GM19023 (cell line): ENCODE data around the gene CYTH2.

Source experiments
- ATAC-seq: cut with Tn5 transposase; IDR thresholded peaks from one replicate; pipeline ENCODE4 v1.9.1; 2021; ENCODE audit warnings: mild to moderate bottlenecking, moderate library complexity; ENCODE audit not compliant: unreplicated experiment

The CYTH2 gene

GRCh38 chr19:48469289-48469881 lies at the start of gene CYTH2:
CYTH2 (plus strand) TSS chr19:48469369; CDS start chr19:48469508, 139 bp downstream.
- ATAC-seq: peak; percentile 21

- ATAC-seq: no peak
These were observed 47.6 kb upstream of the CYTH2 start for GRCh38 chr19:48421548-48421947.

- no peak for ATAC-seq
These were observed 44.4 kb upstream of the CYTH2 start for GRCh38 chr19:48424694-48425219.

- ATAC-seq: no peak
These were observed 40.5 kb upstream of the CYTH2 start for GRCh38 chr19:48428670-48429069.

GRCh38 chr19:48433337-48433736 lies 35.8 kb upstream of the CYTH2 start:
- no peak for ATAC-seq

- no peak for ATAC-seq
These were observed 32.6 kb upstream of the CYTH2 start for GRCh38 chr19:48436586-48436985.

- no peak for ATAC-seq
These were observed 27.7 kb upstream of the CYTH2 start for GRCh38 chr19:48441360-48442050.

- ATAC-seq: no peak
These were observed 26.8 kb upstream of the CYTH2 start for GRCh38 chr19:48442116-48443035.

- ATAC-seq: no peak
These were observed 25.9 kb upstream of the CYTH2 start for GRCh38 chr19:48443256-48443655.

- no peak for ATAC-seq
These were observed 25.4 kb upstream of the CYTH2 start for GRCh38 chr19:48443731-48444128.

GRCh38 chr19:48444129-48444935 lies 24.8 kb upstream of the CYTH2 start:
- no peak for ATAC-seq

- no peak for ATAC-seq
These were observed 24.3 kb upstream of the CYTH2 start for GRCh38 chr19:48444936-48445200.

GRCh38 chr19:48445256-48445605 lies 23.9 kb upstream of the CYTH2 start:
- peak; percentile 24 for ATAC-seq

GRCh38 chr19:48445606-48446481 lies 23.3 kb upstream of the CYTH2 start, which contains the start of gene GRWD1:
GRWD1 (plus strand) TSS chr19:48445983; CDS start chr19:48446006, 23 bp downstream.
- peak; percentile 79 for ATAC-seq

- no peak for ATAC-seq
These were observed 22.6 kb upstream of the CYTH2 start for GRCh38 chr19:48446579-48446978.

- ATAC-seq: no peak
These were observed 20.6 kb upstream of the CYTH2 start for GRCh38 chr19:48448563-48448962.

- ATAC-seq: no peak
These were observed 18.7 kb upstream of the CYTH2 start for GRCh38 chr19:48450441-48450840.

GRCh38 chr19:48450863-48451262 lies 18.3 kb upstream of the CYTH2 start:
- ATAC-seq: no peak

- ATAC-seq: no peak
These were observed 17.5 kb upstream of the CYTH2 start for GRCh38 chr19:48451624-48452023.
